KOPT-K1 (cell line): ENCODE data around the gene MYRF.
A peak's percentile ranks its signal among the peaks of the same experiment; 100 is the strongest.

Experiments
- H3K27ac ChIP-seq: fragments of 200-600 bp; sonication (generic); 2 replicates; pipeline ENCODE4 v1.5.1; 2016; ENCODE audit warnings: antibody characterized with exemption, mild to moderate bottlenecking, low read depth, low read length; ENCODE audit not compliant: poor library complexity, severe bottlenecking
- H3K36me3 ChIP-seq: fragments of 200-600 bp; sonication (generic); 2 replicates; pipeline ENCODE4 v1.5.1; 2017; ENCODE audit warnings: antibody characterized with exemption, mild to moderate bottlenecking, low read length, moderate library complexity; ENCODE audit not compliant: insufficient read depth
- H3K9me3 ChIP-seq: fragments of 200-600 bp; sonication (generic); 2 replicates; pipeline ENCODE4 v1.5.1; 2017; ENCODE audit warnings: antibody characterized with exemption, low read length, mild to moderate bottlenecking; ENCODE audit not compliant: insufficient read depth, poor library complexity, severe bottlenecking

The MYRF gene

DNA sequence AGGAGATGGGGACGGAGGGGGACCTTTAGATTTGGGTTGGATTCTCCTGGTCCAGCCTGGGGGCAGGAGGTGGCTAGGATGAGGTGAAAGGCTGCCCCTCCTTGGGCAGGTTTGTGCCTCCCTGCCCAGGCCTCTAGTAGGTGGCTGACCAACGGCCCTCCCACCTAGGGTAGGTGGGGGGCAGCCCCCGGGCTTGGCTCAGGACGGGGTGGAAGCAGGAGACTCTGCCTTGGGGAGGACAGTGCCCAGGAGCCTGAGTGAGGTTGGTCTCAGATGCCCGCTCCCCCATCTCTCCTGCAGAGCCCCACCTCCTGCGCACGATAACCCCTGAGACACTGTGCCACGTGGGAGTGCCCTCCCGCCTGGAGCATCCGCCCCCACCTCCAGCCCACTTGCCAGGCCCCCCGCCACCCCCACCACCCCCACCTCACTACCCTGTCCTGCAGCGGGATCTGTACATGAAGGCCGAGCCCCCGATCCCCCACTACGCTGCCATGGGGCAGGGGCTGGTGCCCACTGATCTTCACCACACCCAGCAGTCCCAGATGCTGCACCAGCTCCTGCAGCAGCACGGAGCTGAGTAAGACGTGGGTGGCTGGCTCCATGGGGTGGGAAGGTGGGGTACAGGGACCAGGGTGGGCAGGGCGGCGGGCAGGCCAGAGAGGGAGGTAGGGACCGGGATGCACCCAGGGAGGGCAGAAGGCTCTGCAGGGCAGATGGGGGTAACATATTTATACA is 17.7 kb downstream of the MYRF start:
- H3K27ac ChIP-seq: no peak overlapping the region
- H3K9me3 ChIP-seq: no peaks in the 10 kb centered on the region
- H3K36me3 ChIP-seq: no peaks in the 10 kb centered on the region

GRCh38 chr11:61771195-61771894 is 18.9 kb downstream of the MYRF start:
- Histone ChIP-seq H3K9me3 (no peaks in the 10 kb centered on the region), H3K27ac (no peak overlapping the region), H3K36me3 (no peaks in the 10 kb centered on the region)

- Histone ChIP-seq H3K9me3 (no peaks in the 10 kb centered on the region), H3K27ac (peak overlapping the region; percentile 39)
Observed at GRCh38 chr11:61771985-61772455, 19.6 kb downstream of the MYRF start.

GRCh38 chr11:61773356-61773755 is 20.9 kb downstream of the MYRF start:
- no peak overlapping the region for H3K27ac ChIP-seq
- no peaks in the 10 kb centered on the region for H3K9me3 ChIP-seq
- H3K36me3 ChIP-seq: no peaks in the 10 kb centered on the region

More at GRCh38 chr11:61771985-61772455, 19.6 kb downstream of the MYRF start:
- no peaks in the 10 kb centered on the region for H3K36me3 ChIP-seq

- no peak overlapping the region for H3K27ac ChIP-seq
- no peaks in the 10 kb centered on the region for H3K36me3 ChIP-seq
- no peaks in the 10 kb centered on the region for H3K9me3 ChIP-seq
Observed at GRCh38 chr11:61773809-61774208, 21.4 kb downstream of the MYRF start.

GRCh38 chr11:61774411-61774810 is 22.0 kb downstream of the MYRF start:
- Histone ChIP-seq H3K36me3 (no peaks in the 10 kb centered on the region), H3K27ac (no peak overlapping the region), H3K9me3 (no peaks in the 10 kb centered on the region)

- no peak overlapping the region for H3K27ac ChIP-seq
- no peaks in the 10 kb centered on the region for H3K9me3 ChIP-seq
- H3K36me3 ChIP-seq: no peaks in the 10 kb centered on the region
Observed at GRCh38 chr11:61775106-61775505, 22.7 kb downstream of the MYRF start.

DNA sequence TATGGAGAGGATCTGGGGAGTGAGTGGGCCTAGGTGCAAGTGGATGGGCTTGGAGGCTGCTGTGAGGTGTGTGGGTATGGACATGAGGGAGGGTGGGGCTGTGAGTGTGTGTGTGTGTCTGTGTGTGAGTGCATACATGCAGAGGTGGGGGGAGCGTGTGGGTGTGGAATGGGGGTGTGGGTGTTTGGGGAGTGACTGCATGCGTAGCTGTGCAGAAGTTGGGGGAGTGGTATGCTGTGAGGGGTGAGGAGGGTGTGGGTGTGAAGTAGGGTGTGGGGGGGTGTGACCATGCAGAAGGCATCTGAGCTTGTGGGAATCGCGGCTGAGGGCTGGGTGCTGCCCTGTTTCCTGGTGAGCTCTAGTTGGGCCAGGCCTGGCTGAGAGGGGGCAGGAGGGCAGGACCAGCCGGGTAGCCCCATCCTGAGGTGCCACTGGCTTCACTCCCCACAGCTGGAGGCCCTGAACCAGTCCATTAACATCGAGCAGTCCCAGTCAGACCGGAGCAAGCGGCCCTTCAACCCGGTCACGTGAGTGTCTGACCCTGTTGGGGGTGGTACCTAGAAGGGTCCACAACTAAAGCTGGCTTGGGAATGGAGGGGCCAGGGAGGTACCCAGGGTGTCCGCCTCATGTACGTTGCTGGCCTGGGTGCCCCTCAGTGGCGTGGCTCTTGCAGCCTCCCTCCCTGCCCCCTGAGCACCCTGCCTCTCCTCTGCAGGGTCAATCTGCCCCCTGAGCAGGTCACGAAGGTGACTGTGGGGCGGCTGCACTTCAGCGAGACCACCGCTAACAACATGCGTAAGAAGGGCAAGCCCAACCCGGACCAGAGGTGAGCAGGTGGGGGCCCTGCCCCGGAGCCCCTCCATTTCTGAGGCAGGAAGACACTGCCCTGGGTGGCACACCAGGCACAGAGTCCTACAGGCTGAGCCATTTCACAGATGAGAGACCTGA is 23.4 kb downstream of the MYRF start:
- Histone ChIP-seq H3K27ac (no peak overlapping the region), H3K9me3 (no peaks in the 10 kb centered on the region), H3K36me3 (no peaks in the 10 kb centered on the region)

DNA sequence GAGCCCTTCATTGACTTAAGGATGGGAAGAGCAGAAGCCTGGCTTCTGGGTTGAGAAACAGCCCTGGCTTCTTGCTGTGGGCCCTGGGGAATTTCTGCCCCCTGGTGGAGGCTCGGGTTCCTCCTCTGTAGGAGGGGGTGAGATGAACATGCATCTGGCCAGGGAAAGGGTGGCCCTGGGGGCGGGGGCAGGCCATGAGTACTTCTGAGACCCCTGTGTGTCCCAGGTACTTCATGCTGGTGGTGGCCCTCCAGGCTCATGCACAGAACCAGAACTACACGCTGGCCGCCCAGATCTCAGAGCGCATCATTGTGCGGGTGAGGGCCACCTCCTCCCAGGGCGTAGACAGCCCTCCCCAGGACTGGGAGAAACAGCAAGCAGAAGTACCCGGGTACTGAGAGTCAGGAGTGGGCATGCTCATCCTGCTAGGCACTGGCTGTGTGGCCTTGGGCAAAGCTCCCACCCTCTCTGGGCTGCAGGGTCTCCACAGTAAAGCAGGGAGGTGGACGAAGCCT is 24.2 kb downstream of the MYRF start:
- H3K27ac ChIP-seq: no peak overlapping the region
- H3K9me3 ChIP-seq: no peaks in the 10 kb centered on the region
- H3K36me3 ChIP-seq: no peaks in the 10 kb centered on the region

- H3K9me3 ChIP-seq: no peaks in the 10 kb centered on the region
- no peak overlapping the region for H3K27ac ChIP-seq
- H3K36me3 ChIP-seq: no peaks in the 10 kb centered on the region
Observed at GRCh38 chr11:61777234-61778090, 25.0 kb downstream of the MYRF start.

- Histone ChIP-seq H3K36me3 (no peaks in the 10 kb centered on the region), H3K27ac (no peak overlapping the region), H3K9me3 (no peaks in the 10 kb centered on the region)
Observed at GRCh38 chr11:61778357-61778886, 26.0 kb downstream of the MYRF start.

DNA sequence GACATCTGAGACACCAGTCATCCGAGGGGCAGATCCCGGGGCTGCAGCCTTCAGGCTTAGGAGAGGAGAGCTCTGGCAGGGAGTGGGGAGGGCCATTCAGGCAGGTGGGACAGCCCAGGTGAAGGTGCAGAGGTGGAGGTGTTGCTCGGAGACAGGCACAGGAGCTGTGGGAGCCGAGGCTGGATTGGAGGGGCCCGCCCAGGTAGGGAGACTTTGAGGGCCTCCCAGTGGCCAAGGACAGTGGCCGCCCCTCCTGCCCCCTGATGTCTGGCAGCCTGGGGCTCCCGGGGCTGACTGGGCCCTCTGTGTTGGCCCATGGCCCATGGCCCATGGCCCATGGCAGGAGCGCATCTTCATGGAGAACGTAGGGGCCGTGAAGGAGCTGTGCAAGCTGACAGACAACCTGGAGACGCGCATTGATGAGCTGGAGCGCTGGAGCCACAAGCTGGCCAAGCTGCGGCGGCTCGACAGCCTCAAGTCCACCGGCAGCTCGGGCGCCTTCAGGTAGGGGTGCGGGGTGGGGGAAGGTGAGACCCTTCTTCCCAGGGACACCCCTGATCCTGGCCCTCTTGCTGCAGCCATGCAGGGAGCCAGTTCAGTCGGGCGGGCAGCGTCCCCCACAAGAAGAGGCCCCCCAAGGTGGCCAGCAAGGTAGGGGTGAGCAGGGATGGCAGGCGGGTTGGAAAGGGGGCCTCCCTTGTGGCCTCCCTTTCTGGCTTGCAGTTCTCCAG is 26.6 kb downstream of the MYRF start:
- Histone ChIP-seq H3K9me3 (no peaks in the 10 kb centered on the region), H3K27ac (no peak overlapping the region), H3K36me3 (no peaks in the 10 kb centered on the region)

- no peaks in the 10 kb centered on the region; the same call in 1 of the 2 replicates for H3K36me3 ChIP-seq
- H3K27ac ChIP-seq: no peak overlapping the region
Observed at GRCh38 chr11:61779666-61780525, 27.5 kb downstream of the MYRF start.

More at GRCh38 chr11:61779666-61780525, 27.5 kb downstream of the MYRF start:
- H3K9me3 ChIP-seq: no peaks in the 10 kb centered on the region
